ENCODE results near the gene PRF1.

PRF1 gene

GRCh38 chr10:70621503-70622078 lies 19.1 kb upstream of the PRF1 start:
- no peak overlapping the region for H2AK5ac ChIP-seq (ENCODE audit: low read length)

DNA sequence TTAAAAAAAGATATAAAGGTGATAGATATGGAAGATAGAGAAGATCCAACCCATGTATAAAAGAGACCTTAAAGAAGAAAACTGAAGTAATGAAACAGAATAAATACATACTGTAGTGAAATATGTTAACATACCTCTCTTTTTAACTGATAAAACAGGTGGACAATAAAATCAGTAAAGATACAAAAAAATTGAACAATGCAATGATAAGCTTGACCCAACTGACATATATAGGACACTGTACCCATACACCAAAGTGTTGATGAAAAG lies 17.4 kb upstream of the PRF1 start:
- H2BK15ac ChIP-seq (replicated peaks; ENCODE audit: low read depth): no peak overlapping the region
- no peaks in the 10 kb centered on the region for H3K4me1 ChIP-seq (ENCODE audit: control insufficient read depth, low read depth, low read length)
- H3K27ac ChIP-seq (ENCODE audit: low read depth, low read length): no peak overlapping the region
- no peak overlapping the region for H3K4ac ChIP-seq (ENCODE audit: low read depth, low read length)
- H3K23ac ChIP-seq (ENCODE audit: low read length): no peak overlapping the region
- no peaks in the 10 kb centered on the region for H3K27me3 ChIP-seq (ENCODE audit: insufficient read depth, low read length, poor library complexity)
- H3K79me1 ChIP-seq (ENCODE audit: low read length): no peaks in the 10 kb centered on the region
- H3K9ac ChIP-seq (ENCODE audit: low read length): no peak overlapping the region
- DNase-seq: no peak
- no peak overlapping the region for H3K4me3 ChIP-seq (ENCODE audit: low read length)
- H3K36me3 ChIP-seq (ENCODE audit: control insufficient read depth, insufficient read depth, low read length): no peaks in the 10 kb centered on the region
- H2AK5ac ChIP-seq (ENCODE audit: low read length): no peak overlapping the region
- H3K18ac ChIP-seq (ENCODE audit: low read length): no peak overlapping the region
- no peak overlapping the region for H4K5ac ChIP-seq (ENCODE audit: low read length)
- H3K4me2 ChIP-seq (ENCODE audit: low read length): no peak overlapping the region
- no peaks in the 10 kb centered on the region for H3K79me2 ChIP-seq (ENCODE audit: control insufficient read depth, insufficient read depth, low read length)
- no peak overlapping the region for H2BK5ac ChIP-seq (ENCODE audit: low read length)
- no peak overlapping the region for H2BK120ac ChIP-seq (ENCODE audit: low read depth, low read length)
- no peak overlapping the region for H3K56ac ChIP-seq (ENCODE audit: low read length)
- no peak overlapping the region for H4K8ac ChIP-seq (ENCODE audit: low read depth, low read length)

More at GRCh38 chr10:70621503-70622078, 19.1 kb upstream of the PRF1 start:
- no peaks in the 10 kb centered on the region for H3K79me2 ChIP-seq (ENCODE audit: control insufficient read depth, insufficient read depth, low read length)
- no peak overlapping the region for H2BK15ac ChIP-seq (replicated peaks; ENCODE audit: low read depth)
- H3K27ac ChIP-seq (ENCODE audit: low read depth, low read length): no peak overlapping the region
- H3K9ac ChIP-seq (ENCODE audit: low read length): no peak overlapping the region
- no peaks in the 10 kb centered on the region for H3K27me3 ChIP-seq (ENCODE audit: insufficient read depth, low read length, poor library complexity)
- H2BK120ac ChIP-seq (ENCODE audit: low read depth, low read length): no peak overlapping the region
- no peak overlapping the region for H3K4ac ChIP-seq (ENCODE audit: low read depth, low read length)
- H4K8ac ChIP-seq (ENCODE audit: low read depth, low read length): no peak overlapping the region
- H2BK5ac ChIP-seq (ENCODE audit: low read length): no peak overlapping the region
- no peak overlapping the region for H3K56ac ChIP-seq (ENCODE audit: low read length)
- H3K18ac ChIP-seq (ENCODE audit: low read length): no peak overlapping the region
- no peaks in the 10 kb centered on the region for H3K36me3 ChIP-seq (ENCODE audit: control insufficient read depth, insufficient read depth, low read length)
- no peaks in the 10 kb centered on the region for H3K79me1 ChIP-seq (ENCODE audit: low read length)
- no peak overlapping the region for H3K4me2 ChIP-seq (ENCODE audit: low read length)
- no peak for DNase-seq
- no CpG with 5 or more reads among the region's 4 CpGs for WGBS (ENCODE audit: extremely low coverage, insufficient coverage, low lambda C conversion rate)
- H4K5ac ChIP-seq (ENCODE audit: low read length): no peak overlapping the region
- peaks cover 3% of the 10 kb centered on the region for H3K4me1 ChIP-seq (ENCODE audit: control insufficient read depth, low read depth, low read length)
- H3K23ac ChIP-seq (ENCODE audit: low read length): no peak overlapping the region
- no peak overlapping the region for H3K4me3 ChIP-seq (ENCODE audit: low read length)

- Histone ChIP-seq H3K79me2 (ENCODE audit: control insufficient read depth, insufficient read depth, low read length) (no peaks in the 10 kb centered on the region), H3K4me1 (ENCODE audit: control insufficient read depth, low read depth, low read length) (no peaks in the 10 kb centered on the region), H3K18ac (ENCODE audit: low read length) (no peak overlapping the region), H3K4ac (ENCODE audit: low read depth, low read length) (no peak overlapping the region), H3K27me3 (ENCODE audit: insufficient read depth, low read length, poor library complexity) (no peaks in the 10 kb centered on the region), H3K56ac (ENCODE audit: low read length) (no peak overlapping the region), H2BK5ac (ENCODE audit: low read length) (no peak overlapping the region), H3K4me2 (ENCODE audit: low read length) (no peak overlapping the region), H3K27ac (ENCODE audit: low read depth, low read length) (no peak overlapping the region), H3K23ac (ENCODE audit: low read length) (no peak overlapping the region), H3K36me3 (ENCODE audit: control insufficient read depth, insufficient read depth, low read length) (no peaks in the 10 kb centered on the region), H3K9ac (ENCODE audit: low read length) (no peak overlapping the region), H2BK120ac (ENCODE audit: low read depth, low read length) (no peak overlapping the region), H4K5ac (ENCODE audit: low read length) (no peak overlapping the region), H3K4me3 (ENCODE audit: low read length) (no peak overlapping the region), H4K8ac (ENCODE audit: low read depth, low read length) (no peak overlapping the region), H3K79me1 (ENCODE audit: low read length) (no peaks in the 10 kb centered on the region), H2AK5ac (ENCODE audit: low read length) (no peak overlapping the region), H2BK15ac (replicated peaks; ENCODE audit: low read depth) (no peak overlapping the region)
- WGBS (ENCODE audit: extremely low coverage, insufficient coverage, low lambda C conversion rate): no CpG with 5 or more reads among the region's 4 CpGs
- DNase-seq: peak; percentile 78
Observed at GRCh38 chr10:70619271-70620019, 16.9 kb upstream of the PRF1 start.

GRCh38 chr10:70618663-70619062 lies 16.1 kb upstream of the PRF1 start:
- Histone ChIP-seq H3K4me3 (ENCODE audit: low read length) (no peak overlapping the region), H2AK5ac (ENCODE audit: low read length) (no peak overlapping the region), H2BK120ac (ENCODE audit: low read depth, low read length) (no peak overlapping the region), H3K4ac (ENCODE audit: low read depth, low read length) (no peak overlapping the region), H3K27ac (ENCODE audit: low read depth, low read length) (no peak overlapping the region), H3K56ac (ENCODE audit: low read length) (no peak overlapping the region), H3K79me1 (ENCODE audit: low read length) (no peaks in the 10 kb centered on the region), H3K79me2 (ENCODE audit: control insufficient read depth, insufficient read depth, low read length) (no peaks in the 10 kb centered on the region), H3K4me1 (ENCODE audit: control insufficient read depth, low read depth, low read length) (no peaks in the 10 kb centered on the region), H3K36me3 (ENCODE audit: control insufficient read depth, insufficient read depth, low read length) (no peaks in the 10 kb centered on the region), H2BK5ac (ENCODE audit: low read length) (no peak overlapping the region), H3K9ac (ENCODE audit: low read length) (no peak overlapping the region), H3K27me3 (ENCODE audit: insufficient read depth, low read length, poor library complexity) (no peaks in the 10 kb centered on the region), H3K23ac (ENCODE audit: low read length) (no peak overlapping the region), H3K4me2 (ENCODE audit: low read length) (no peak overlapping the region), H3K18ac (ENCODE audit: low read length) (no peak overlapping the region), H2BK15ac (replicated peaks; ENCODE audit: low read depth) (no peak overlapping the region), H4K5ac (ENCODE audit: low read length) (no peak overlapping the region), H4K8ac (ENCODE audit: low read depth, low read length) (no peak overlapping the region)
- DNase-seq: no peak
- no CpG with 5 or more reads among the region's 5 CpGs for WGBS (ENCODE audit: extremely low coverage, insufficient coverage, low lambda C conversion rate)

- H4K8ac ChIP-seq (ENCODE audit: low read depth, low read length): no peak overlapping the region
- H3K4ac ChIP-seq (ENCODE audit: low read depth, low read length): no peak overlapping the region
- no CpG with 5 or more reads among the region's 7 CpGs for WGBS (ENCODE audit: extremely low coverage, insufficient coverage, low lambda C conversion rate)
- H3K79me1 ChIP-seq (ENCODE audit: low read length): no peaks in the 10 kb centered on the region
- H2BK15ac ChIP-seq (replicated peaks; ENCODE audit: low read depth): no peak overlapping the region
- no peak overlapping the region for H3K56ac ChIP-seq (ENCODE audit: low read length)
- no peak overlapping the region for H3K4me3 ChIP-seq (ENCODE audit: low read length)
- no peaks in the 10 kb centered on the region for H3K27me3 ChIP-seq (ENCODE audit: insufficient read depth, low read length, poor library complexity)
- H3K27ac ChIP-seq (ENCODE audit: low read depth, low read length): no peak overlapping the region
- H2BK120ac ChIP-seq (ENCODE audit: low read depth, low read length): no peak overlapping the region
- H3K23ac ChIP-seq (ENCODE audit: low read length): no peak overlapping the region
- H4K5ac ChIP-seq (ENCODE audit: low read length): no peak overlapping the region
- H2AK5ac ChIP-seq (ENCODE audit: low read length): no peak overlapping the region
- no peaks in the 10 kb centered on the region for H3K36me3 ChIP-seq (ENCODE audit: control insufficient read depth, insufficient read depth, low read length)
- DNase-seq: no peak
- no peaks in the 10 kb centered on the region for H3K79me2 ChIP-seq (ENCODE audit: control insufficient read depth, insufficient read depth, low read length)
- H3K9ac ChIP-seq (ENCODE audit: low read length): no peak overlapping the region
- no peak overlapping the region for H2BK5ac ChIP-seq (ENCODE audit: low read length)
- no peaks in the 10 kb centered on the region for H3K4me1 ChIP-seq (ENCODE audit: control insufficient read depth, low read depth, low read length)
- H3K18ac ChIP-seq (ENCODE audit: low read length): no peak overlapping the region
- H3K4me2 ChIP-seq (ENCODE audit: low read length): no peak overlapping the region
Observed at GRCh38 chr10:70617798-70618568, 15.4 kb upstream of the PRF1 start.
